Measurements from ENCODE around the gene MPP2. TPM values are rescaled to one million over a fixed set of nuclear protein-coding genes. Genes with fewer than 3 reads are reported as not detected.
"Not testable (repeated sequence)": the region's sequence is repeated elsewhere in the genome, so short reads cannot be mapped to it uniquely, and the experiment has no call there.

The MPP2 gene
- total and polyA plus RNA-seq, 2 of the 13 experiments (the other 11 are each of a cell fraction or from before 2014, with no cell fraction given): 0.20 to 1.7 TPM

GRCh38 chr17:43842091-43842974 lies 65.0 kb downstream of the MPP2 start:
- POLR2A ChIA-PET: interaction anchor here (0.7 kb wide), 1 partner anchor 135 kb away, joined by 7 read pairs; no protein-coding TSS in a partner anchor
- intact Hi-C loops (cut with micrococcal nuclease; ENCODE audit: unreplicated experiment); CTCF ChIA-PET (ENCODE audit: low intra/inter-chr PET ratio, low total read pairs); BruUV-seq (replicated peaks); H3K4me2 ChIP-seq (ENCODE audit: low read depth, low read length); ATAC-seq; H4K20me1 ChIP-seq (ENCODE audit: insufficient read depth, low read length); FAIRE-seq; H3K4me3 ChIP-seq (replicated peaks in 1 of 3; ENCODE audit: insufficient read depth in 1 of 3, low read depth in 2 of 3, low read length in 3 of 3); H3K27ac ChIP-seq (ENCODE audit: extremely low read length, insufficient read depth, low read length); in situ Hi-C loops (cut with HindIII; ENCODE audit: extremely low pct_ligation_motif_present, low pct_unique_long_range_greater_than_20kb); H3K36me3 ChIP-seq (replicated peaks in 1 of 2; ENCODE audit: control insufficient read depth in 1 of 2, insufficient read depth in 2 of 2, low read length in 2 of 2); H3K79me2 ChIP-seq (ENCODE audit: insufficient read depth, low read length); H3K9me3 ChIP-seq (ENCODE audit: low read length); H3K9ac ChIP-seq (ENCODE audit: insufficient read depth, low read depth, low read length); H2AFZ ChIP-seq (ENCODE audit: low read length); DNase-seq (ENCODE audit: low spot score): not testable (repeated sequence)
- WGBS (ENCODE audit: low lambda C conversion rate): 27% methylated on average over 54 of the region's 54 CpGs
- peaks cover 4 to 23% of the 10 kb centered on the region in 2 experiments; a peak in 4 of 5 replicates for H3K27me3 ChIP-seq (ENCODE audit: control insufficient read depth in 1 of 2, insufficient read depth in 2 of 2, low read length in 2 of 2)
- H3K4me1 ChIP-seq (ENCODE audit: insufficient read depth, low read length): peaks cover 26% of the 10 kb centered on the region

GRCh38 chr17:43841282-43841681 lies 66.1 kb downstream of the MPP2 start:
- no peak overlapping the region for H3K4me3 ChIP-seq (replicated peaks in 1 of 3; ENCODE audit: insufficient read depth in 1 of 3, low read depth in 2 of 3, low read length in 3 of 3)
- ChIA-PET CTCF (ENCODE audit: low intra/inter-chr PET ratio, low total read pairs) (no interaction called here), POLR2A (interaction anchor here (1.0 to 1.2 kb wide), 2 partner anchors 69 to 481 kb away, joined by 3 to 5 read pairs; no protein-coding TSS in a partner anchor)
- no peak for DNase-seq (ENCODE audit: low spot score)
- no peaks in the 10 kb centered on the region for H4K20me1 ChIP-seq (ENCODE audit: insufficient read depth, low read length)
- no peak for TF ChIP-seq ISX (CRISPR knock-in tag; conservative IDR thresholded peaks at IDR 0.05)
- no peak for TF ChIP-seq ARID5B (CRISPR knock-in tag; IDR thresholded peaks at IDR 0.05)
- no peak for TF ChIP-seq SIN3A (IDR thresholded peaks at IDR 0.05; ENCODE audit: borderline replicate concordance, low read depth, low read length)
- no peaks in the 10 kb centered on the region for H3K36me3 ChIP-seq (replicated peaks in 1 of 2; ENCODE audit: control insufficient read depth in 1 of 2, insufficient read depth in 2 of 2, low read length in 2 of 2)
- H3K79me2 ChIP-seq (ENCODE audit: insufficient read depth, low read length): no peaks in the 10 kb centered on the region
- H3K27me3 ChIP-seq (ENCODE audit: control insufficient read depth in 1 of 2, insufficient read depth in 2 of 2, low read length in 2 of 2): peaks cover 2 to 19% of the 10 kb centered on the region in 2 experiments; a peak in 3 of 5 replicates
- no TSS peak for BruUV-seq (replicated peaks)
- peaks cover 26% of the 10 kb centered on the region for H3K4me1 ChIP-seq (ENCODE audit: insufficient read depth, low read length)
- H3K9me3 ChIP-seq (ENCODE audit: low read length): no peaks in the 10 kb centered on the region
- H3K4me2 ChIP-seq (ENCODE audit: low read depth, low read length): no peak overlapping the region
- FAIRE-seq: no peak
- no peak overlapping the region for H2AFZ ChIP-seq (ENCODE audit: low read length)
- H3K9ac ChIP-seq (ENCODE audit: insufficient read depth, low read depth, low read length): no peak overlapping the region
- in situ Hi-C loops (cut with HindIII; ENCODE audit: extremely low pct_ligation_motif_present, low pct_unique_long_range_greater_than_20kb): no loop called here
- WGBS (ENCODE audit: low lambda C conversion rate): 41% methylated on average over 4 of the region's 4 CpGs
- no peak overlapping the region for H3K27ac ChIP-seq (ENCODE audit: extremely low read length, insufficient read depth, low read length)
- intact Hi-C loops (cut with micrococcal nuclease; ENCODE audit: unreplicated experiment): no loop called here
- no peak for ATAC-seq

Data from HepG2 (cell line).